GM19240 (cell line): ENCODE measurements around the gene CD3D.
"Not testable (repeated sequence)": the region's sequence is repeated elsewhere in the genome, so short reads cannot be mapped to it uniquely, and the experiment has no call there.

Experiments
- DNase-seq: peaks from one replicate; pipeline ENCODE4 v3.0.0; 2011; ENCODE audit warnings: low spot score; ENCODE audit not compliant: insufficient read length

Gene CD3D

GRCh38 chr11:118339281-118339961 is 3.1 kb downstream of the CD3D start:
- DNase-seq = no peak

GRCh38 chr11:118338637-118339061 is 3.9 kb downstream of the CD3D start:
- peak; percentile 20 for DNase-seq

DNA sequence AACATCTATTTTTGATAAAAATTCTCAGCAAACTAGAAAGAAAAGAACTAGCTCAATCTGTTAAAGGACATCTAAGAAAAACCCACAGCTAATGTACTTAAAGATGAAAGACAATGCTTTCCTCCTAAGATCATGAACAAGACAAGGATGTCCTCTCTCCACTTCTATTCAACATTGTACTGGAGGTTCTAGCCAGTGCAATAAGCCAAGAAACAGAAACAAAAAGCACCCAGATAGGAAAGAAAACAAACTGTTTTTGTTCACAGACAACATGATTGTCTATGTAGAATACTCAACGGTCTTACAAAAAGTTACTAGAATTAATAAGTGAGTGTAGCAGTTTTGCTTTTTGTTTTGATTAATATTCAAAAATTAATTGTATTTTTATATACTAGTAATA is 7.8 kb downstream of the CD3D start:
- no peak for DNase-seq

GRCh38 chr11:118328745-118329144 is 13.8 kb downstream of the CD3D start:
- DNase-seq = no peak

GRCh38 chr11:118325283-118325682 is 17.2 kb downstream of the CD3D start:
- DNase-seq = no peak

DNA sequence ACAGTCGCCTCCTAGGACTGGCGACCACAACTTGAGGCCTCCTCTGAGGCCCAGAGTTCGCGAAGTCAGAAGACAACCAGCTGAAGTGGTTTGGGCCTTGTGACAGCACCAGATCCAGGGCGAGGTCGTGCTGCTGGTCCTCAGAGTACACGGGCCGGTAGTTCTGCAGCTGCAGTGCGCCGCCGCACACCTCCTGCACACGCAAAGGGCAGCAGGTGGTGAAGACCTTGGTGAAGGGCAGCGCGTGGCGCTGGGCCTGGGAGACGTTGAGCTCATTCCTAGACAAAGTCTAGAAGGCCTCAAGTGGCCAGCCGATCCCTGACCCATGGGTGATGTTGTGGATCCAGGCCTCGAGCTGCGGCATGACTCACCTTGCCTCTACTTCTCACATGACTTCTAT is 19.8 kb downstream of the CD3D start:
- DNase-seq = no peak

DNA sequence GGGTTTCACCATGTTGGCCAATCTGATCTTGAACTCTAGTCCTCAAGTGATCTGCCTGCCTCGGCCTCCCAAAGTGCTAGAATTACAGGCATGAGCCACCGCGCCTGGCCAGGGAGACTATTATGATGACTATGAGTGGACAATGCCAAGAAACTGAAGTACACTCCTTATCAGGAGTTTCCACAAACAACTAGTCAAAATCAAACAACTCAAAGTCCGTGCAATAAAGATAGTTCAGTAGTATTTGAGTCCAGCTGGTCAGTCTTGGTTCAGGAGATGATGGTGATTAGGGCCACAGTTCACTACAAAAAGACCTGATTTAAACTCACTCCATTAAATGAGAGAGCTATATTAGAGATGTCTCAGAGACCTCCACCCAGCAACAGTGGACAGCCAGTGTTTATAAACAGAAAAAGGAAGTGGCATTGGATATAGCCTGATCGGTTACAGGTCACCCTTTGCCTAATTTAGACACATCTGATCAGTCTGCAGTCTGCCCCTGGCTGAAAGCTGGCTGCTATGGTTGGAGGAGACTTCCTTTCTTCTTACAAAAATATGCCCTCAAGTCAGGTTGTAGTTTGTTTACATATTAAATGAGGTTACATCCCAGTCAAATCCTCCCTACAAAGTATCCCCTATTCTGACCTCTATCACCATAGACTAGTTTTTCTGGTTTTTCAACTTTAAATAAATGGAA is 21.0 kb downstream of the CD3D start:
- no peak for DNase-seq

DNA sequence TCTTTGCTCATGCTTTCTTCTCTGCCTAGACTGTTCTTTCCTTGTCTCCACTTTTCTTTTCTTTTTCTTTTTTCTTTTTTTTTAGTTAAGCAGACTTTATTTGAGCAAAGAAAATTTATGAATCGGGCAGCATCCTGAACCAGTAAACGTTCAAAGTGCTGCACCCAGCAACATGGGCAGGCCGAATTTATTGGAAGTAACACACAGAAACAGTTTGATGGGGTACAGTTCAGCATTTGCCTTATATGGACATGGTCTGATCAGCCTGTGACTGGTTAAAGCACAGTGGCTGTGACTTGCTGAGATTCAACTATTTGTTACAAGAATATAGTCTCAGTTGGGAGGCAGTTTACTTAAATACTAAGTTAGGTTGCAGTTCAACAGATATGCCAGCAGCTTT is 22.0 kb downstream of the CD3D start:
- DNase-seq = no peak

GRCh38 chr11:118319337-118319707 is 23.2 kb downstream of the CD3D start:
- no peak for DNase-seq

DNA sequence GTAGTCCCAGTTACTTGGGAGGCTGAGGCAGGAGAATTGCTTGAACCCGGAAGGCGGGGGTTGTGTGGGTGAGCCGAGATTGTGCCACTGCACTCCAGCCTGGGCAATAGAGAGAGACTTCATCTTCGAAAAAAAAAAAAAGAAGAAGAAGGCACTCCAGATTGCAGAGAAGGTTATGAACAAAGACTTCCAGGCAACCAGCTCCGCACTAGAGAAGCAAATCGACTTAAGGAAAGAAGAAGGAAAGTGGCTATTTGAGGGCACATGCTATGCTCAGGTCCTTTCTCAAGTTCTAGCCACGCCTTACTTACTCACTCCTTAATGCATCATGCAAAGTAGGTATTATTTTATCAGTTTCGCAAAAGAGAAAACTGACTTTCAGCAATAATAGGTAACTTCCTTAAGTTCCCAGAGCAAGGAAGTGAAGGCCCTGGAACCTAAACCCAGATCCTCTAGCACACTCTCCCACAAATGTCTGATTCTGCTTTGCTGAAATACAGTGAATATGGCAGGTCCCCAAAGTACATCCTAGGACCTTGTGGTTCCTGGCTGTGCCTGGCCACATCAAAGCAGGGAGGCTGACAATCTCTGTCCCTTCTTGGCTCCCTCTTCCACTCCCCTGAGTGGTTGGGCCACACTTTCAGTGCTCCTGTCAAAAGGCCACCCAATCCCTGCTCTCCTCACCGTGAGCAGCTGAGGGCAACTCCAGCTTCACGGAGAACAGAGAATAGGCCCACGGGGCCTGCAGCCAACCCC is 23.7 kb downstream of the CD3D start:
- no peak for DNase-seq

DNA sequence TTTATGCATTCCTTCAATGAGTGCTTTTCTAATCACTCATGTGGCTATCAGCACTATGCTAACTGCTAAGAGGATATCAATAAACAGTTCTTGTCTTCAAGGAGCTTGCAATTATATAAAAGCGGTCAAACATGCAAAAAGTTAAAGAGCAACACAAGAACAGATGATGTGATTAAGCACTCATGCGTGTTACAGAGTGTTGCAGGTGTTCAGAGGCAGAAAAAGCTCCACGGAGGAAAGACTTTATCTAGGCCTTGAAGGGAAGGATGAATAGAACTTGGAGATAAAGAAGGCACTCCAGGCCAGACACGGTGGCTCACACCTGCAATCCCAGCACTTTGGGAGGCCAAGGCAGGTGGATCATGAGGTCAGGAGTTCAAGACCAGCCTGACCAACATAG is 24.4 kb downstream of the CD3D start:
- DNase-seq = no peak

DNA sequence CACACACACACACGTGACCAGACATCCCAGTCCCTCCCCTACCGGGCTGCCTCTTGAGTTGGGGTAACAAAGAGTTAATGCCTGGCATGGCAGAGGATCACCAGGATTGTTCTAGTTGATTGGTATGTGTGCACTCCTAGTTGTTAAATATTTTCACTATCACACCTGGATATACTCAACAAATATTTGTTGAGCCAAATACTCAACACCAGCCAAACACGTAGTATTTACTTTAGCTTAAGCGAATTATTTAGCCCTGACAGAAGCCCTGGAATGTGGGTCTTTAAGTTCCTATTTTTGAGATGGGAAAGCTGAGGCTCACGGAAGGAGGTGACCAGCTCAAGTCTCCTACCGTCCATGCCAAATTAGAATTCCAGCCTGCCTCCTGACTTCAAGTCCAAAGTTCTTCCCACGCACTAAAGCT is 27.5 kb downstream of the CD3D start:
- no peak for DNase-seq

- DNase-seq = no peak
Measured at GRCh38 chr11:118313242-118313641, 29.3 kb downstream of the CD3D start.

- DNase-seq = no peak
Measured at GRCh38 chr11:118312328-118312727, 30.2 kb downstream of the CD3D start.

GRCh38 chr11:118311518-118311917 is 31.0 kb downstream of the CD3D start:
- no peak for DNase-seq

DNA sequence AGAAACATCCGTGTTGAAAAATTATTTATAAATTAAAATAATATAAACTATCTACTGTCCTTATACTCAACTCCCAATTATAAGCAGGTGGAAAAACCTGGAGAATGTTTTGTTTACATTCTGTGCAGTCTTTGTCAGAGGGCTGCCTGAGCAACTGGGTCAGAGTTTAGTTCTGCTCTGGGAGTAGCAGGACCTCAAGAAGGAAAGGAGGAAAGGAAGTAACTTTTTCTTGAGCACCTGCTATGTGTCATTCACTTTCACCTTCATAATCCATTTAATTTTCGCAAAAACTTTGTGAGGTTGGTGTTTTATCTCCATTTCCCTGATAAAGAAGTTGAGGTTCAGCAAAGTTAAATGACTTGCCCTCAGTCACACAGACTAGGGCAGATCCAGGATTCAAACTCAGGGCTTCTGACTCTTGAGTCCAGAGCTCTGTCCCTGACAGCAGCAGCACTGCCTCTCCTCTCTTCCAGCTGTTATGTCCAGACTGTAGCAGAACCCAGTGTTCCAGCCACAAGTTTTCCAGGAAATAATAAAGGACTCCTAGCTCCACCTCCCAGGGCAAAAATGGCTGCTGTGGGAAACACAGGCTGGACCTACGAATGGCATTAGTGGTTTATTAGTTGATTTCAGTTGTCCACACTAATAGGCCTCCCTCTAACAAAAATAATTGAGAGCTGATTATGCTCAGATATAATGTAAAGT is 31.6 kb downstream of the CD3D start:
- no peak for DNase-seq

- no peak for DNase-seq
Measured at GRCh38 chr11:118310271-118310670, 32.2 kb downstream of the CD3D start.

DNA sequence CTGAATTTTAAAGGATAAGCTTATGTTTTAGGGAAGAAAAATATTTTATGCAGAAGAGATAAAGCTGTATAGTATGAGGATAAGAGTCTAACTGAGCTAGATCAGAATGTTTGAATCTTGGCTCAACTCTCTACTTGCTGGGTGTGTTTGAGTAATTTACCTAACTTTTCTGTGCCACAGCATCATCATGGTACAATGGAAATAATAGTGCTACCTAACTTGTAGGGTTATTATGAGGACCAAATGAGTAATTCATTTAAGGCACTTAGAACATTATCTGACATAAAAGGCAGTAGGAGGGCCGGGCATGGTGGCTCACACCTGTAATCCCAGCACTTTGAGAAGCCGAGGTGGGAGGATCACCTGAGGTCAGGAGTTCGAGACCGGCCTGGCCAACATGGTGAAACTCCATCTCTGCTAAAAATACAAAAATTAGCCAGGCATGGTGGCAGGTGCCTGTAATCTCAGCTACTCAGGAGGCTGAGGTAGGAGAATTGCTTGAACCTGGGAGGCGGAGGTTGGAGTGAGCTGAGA is 33.4 kb downstream of the CD3D start:
- not testable (repeated sequence) for DNase-seq

GRCh38 chr11:118306556-118306955 is 35.9 kb downstream of the CD3D start:
- no peak for DNase-seq

DNA sequence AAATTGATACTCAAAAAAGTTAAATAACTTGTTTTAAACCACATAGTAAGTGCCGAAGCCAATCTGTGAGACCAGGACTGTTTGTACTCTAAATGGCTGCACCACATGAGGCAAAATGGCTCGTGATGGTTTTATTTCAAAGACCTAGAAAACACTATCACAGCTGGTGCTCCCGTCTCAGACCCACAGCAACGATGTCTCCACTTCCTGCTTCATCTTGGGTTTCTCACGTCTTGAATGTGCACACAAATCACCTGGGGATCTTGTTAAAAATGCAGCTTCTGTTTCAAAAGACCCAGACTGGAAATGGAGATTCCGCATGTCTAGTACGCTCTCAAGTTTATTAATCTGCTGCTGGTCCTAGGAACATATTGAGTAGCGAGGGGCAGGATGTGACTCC is 36.8 kb downstream of the CD3D start:
- DNase-seq = no peak

- DNase-seq = no peak
Measured at GRCh38 chr11:118304568-118305248, 37.8 kb downstream of the CD3D start, which contains the start of gene CD3E. Gene CD3E, plus strand, starts transcription at chr11:118304730. Its CDS starts 223 bp downstream, at chr11:118304953.
